Retinal pigment epithelial cell (primary cell): ENCODE results near the gene U2AF2.

Experiments
- DNase-seq: peaks from one replicate; pipeline ENCODE4 v3.0.0-alpha.2; 2010; ENCODE audit warnings: low read depth
- H3K4me3 ChIP-seq: 2 replicates; pipeline ENCODE4 v1.5.1; 2011; ENCODE audit warnings: mild to moderate bottlenecking, low read length, control low read depth, moderate library complexity
- TF ChIP-seq, protein P1 (sequence below): conservative IDR thresholded peaks from 2 replicates; pipeline ENCODE4 v1.5.1; 2011; ENCODE audit warnings: low read depth, low read length, control low read depth, inconsistent platforms

U2AF2 gene

DNA sequence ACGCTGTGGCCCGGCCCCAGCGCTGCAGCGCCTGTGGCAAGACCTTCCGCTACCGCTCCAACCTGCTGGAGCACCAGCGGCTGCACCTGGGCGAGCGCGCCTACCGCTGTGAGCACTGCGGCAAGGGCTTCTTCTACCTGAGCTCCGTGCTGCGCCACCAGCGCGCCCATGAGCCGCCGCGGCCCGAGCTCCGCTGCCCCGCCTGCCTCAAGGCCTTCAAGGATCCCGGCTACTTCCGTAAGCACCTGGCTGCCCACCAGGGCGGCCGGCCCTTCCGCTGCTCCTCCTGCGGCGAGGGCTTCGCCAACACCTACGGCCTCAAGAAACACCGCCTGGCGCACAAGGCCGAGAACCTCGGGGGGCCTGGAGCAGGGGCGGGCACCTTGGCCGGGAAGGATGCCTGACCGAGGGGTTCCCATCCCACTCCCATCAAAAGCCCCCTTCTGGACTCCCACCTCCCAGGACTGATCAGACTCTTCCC lies 38.4 kb upstream of the U2AF2 start:
- DNase-seq: no peak
- H3K4me3 ChIP-seq: no peak overlapping the region
- TF ChIP-seq, protein P1, sequence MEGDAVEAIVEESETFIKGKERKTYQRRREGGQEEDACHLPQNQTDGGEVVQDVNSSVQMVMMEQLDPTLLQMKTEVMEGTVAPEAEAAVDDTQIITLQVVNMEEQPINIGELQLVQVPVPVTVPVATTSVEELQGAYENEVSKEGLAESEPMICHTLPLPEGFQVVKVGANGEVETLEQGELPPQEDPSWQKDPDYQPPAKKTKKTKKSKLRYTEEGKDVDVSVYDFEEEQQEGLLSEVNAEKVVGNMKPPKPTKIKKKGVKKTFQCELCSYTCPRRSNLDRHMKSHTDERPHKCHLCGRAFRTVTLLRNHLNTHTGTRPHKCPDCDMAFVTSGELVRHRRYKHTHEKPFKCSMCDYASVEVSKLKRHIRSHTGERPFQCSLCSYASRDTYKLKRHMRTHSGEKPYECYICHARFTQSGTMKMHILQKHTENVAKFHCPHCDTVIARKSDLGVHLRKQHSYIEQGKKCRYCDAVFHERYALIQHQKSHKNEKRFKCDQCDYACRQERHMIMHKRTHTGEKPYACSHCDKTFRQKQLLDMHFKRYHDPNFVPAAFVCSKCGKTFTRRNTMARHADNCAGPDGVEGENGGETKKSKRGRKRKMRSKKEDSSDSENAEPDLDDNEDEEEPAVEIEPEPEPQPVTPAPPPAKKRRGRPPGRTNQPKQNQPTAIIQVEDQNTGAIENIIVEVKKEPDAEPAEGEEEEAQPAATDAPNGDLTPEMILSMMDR: no peak

DNA sequence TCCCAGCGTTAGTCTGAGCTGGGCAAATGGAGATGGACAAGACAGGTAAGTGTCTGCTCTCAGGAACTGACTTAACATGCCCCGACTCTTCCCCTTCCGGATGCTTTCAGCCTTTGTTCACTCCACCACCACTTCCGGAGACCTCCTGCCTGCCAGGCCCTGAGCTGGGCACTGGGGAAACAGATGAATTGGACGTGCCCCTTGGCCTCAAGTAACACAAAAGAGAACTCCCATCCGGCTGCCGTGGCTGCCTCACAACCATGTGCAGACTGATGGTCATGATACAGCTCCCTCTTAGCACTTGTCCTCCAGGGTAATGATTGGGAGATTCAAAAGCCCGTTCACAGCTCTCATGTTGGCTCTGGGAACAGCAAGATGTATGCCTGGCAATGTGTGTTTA lies 37.4 kb upstream of the U2AF2 start:
- DNase-seq: no peak
- H3K4me3 ChIP-seq: no peak overlapping the region
- TF ChIP-seq, protein P1: no peak

DNA sequence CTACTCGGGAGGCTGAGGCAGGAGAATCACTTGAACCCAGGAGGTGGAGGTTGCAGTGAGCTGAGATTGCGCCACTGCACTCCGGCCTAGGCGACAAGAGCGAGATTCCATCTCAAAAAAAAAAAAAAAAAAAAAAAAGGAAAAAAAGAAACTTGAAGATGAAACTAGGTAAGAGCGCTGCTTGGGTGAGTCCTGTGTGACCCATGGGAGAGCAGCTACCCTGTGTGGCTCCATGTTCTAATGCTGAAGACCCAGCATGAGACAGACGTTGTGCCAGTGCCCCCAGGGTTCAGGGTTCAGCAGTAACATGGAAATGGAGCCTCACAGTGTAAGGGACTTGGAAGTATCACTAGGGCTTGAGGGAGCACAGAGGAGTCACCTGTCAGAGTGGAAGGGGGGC lies 36.4 kb upstream of the U2AF2 start:
- DNase-seq: no peak

DNA sequence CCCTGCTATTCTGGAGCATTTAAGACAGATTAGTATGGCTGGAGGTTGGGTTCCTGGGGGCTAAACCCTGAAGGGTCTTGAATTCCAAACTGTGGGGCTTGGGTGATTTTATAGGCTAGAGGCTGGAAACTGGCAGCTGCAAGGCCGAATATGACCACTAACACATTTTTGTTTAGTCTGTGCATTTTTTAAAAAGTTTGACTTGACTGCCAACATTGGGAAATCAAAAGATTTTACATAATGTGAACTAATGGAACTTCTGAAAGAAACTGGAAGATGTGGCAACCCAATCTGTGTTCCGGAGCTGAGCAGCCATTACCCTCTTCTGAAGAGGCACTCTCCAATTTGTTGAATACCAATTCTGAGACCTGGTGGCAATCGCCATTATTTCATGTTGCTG lies 35.5 kb upstream of the U2AF2 start:
- TF ChIP-seq, protein P1: no peak
- no peak overlapping the region for H3K4me3 ChIP-seq
- DNase-seq: no peak

More for the DNA sequence above, 36.4 kb upstream of the U2AF2 start:
- no peak overlapping the region for H3K4me3 ChIP-seq
- TF ChIP-seq, protein P1: no peak

DNA sequence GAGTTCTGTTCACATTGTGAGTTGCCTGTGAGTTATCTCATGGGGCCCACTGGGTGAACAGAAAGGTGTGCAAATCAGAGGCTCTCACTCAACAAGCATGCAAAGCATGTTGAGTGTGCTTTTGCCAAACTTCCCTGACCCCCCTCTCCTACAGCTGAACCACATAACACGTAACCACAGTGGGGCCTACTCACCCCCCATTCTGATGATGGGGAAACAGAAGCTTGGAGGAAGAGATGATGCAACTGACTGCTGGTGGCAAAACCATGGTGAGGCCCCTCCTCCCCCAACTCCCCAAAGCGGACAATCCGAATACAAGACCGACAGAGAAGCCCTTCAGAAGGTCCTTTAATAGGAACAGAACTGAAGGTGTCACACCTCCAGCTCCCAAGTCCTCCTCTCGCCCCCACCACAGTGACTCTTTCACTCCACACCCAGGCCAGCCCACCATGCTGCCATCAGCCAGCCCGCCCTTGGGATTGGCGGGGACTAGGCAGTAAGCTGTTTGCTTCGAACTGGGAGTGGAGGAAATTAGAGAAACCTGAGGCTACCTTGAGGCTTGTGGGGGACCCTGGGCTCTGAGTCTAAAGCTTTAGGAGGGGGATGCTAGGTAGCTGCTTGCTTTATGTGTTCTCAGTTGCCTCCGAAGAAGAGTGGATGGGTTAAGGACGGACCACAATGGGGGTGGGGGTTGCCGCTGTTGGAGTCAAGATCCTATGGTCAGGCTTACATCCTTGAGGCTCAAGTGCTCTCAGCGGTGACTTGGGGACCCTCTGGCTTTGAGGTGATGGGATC lies 34.2 kb upstream of the U2AF2 start:
- DNase-seq: no peak
- TF ChIP-seq, protein P1: no peak
- H3K4me3 ChIP-seq: no peak overlapping the region

DNA sequence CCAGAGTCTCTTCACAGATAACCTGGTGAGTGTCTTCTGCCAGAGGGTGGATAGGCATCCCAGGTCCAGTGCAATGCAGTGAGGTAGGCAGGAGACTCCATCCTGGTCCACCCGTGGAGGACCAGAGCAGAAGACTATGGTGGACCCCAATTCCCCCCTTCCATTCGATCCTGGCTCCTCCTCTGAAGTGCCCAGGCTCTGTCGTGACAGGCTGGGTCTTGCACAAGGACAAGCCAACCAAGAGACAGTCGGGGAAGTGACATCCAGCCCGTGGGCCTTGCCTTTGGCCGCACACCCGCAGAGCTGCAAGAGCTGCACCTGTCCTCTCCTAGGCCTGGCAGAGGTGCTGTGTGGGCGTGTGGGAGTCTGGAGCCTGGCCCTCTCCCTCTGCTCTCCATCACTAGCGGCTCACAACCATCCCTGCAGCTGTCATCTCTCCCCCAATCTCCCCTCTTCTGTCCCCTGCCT lies 33.6 kb upstream of the U2AF2 start:
- no peak for DNase-seq
- H3K4me3 ChIP-seq: no peak overlapping the region
- TF ChIP-seq, protein P1: no peak

DNA sequence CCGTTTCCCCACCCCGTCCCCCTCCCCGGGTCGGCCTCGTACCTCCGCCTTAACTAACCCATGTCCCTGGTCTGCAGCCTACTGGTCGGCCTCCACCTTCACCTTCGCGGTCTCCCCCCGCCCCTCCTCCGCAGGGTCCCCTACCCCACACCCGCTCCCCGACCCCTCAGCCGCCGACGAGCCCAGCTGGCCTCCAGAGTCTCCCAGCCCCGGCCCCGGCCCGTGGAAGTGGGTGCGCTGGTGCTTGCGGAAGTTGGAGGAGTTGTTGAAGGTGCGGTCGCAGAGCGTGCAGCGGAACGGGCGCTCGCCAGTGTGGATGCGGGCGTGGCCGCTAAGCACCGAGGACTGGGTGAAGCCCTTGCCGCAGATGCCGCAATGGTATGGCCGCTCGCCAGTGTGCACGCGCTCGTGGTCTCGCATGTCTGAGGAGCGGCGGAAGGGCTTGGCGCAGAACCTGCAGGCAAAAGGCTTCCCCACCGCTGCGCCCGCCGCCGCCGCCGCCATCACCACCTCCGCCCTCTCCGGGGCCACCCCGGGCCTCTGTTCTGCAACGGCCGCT lies 33.1 kb upstream of the U2AF2 start:
- no peak for DNase-seq
- no peak overlapping the region for H3K4me3 ChIP-seq
- TF ChIP-seq, protein P1: no peak
